Glomerular visceral epithelial cell (primary cell): Measurements from ENCODE around the gene LMNB1.

Experiments used
- DNase-seq: peaks from one replicate; pipeline ENCODE4 v3.0.0-alpha.2; 2016; ENCODE audit errors: extremely low spot score

The LMNB1 gene

GRCh38 chr5:126855266-126855665 lies 78.3 kb downstream of the LMNB1 start:
- no peak for DNase-seq

DNA sequence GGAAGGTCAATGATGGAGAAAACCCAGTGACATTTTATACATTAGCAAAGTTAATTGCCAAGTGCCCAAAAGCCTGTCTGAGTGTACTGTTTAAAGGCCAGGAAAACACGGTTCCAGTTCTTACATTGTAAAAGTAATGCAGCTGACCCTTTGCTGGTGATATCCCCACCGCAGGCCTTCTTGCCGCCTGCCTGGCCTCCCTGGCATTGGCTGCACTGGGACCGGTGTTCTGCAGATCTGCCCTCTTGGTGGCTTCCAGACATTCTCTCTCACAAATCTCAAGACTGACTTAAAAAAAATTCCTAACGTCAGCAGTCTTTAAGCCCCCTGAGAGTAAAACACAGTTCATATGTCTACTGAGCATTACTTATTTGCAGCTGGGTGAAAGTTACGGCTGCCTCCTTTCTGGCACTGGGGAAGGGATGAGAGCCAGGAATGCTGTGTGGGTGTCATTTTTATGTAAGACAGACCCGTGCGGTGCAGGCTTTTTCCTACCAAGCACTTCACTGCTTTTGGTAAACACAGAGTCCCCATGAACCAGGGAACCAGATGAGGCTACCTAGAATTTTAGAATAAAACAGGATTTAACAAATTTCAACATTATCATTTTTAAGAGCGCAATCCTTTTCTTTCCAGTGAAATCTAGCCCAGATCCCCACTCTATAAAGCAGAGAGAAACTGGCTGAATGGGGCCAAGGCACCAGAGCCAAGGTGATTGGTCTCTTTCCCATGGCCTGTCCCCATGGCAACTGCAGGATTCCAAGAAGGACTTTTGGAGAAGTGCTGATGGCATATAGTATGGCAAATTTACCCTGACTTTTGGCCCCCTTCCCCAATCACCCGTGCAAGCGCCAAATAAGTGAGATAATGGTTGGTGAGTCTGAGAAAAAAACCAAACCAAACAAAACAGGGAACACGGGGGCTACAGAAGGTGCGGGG lies 80.8 kb downstream of the LMNB1 start:
- no peak for DNase-seq

GRCh38 chr5:126858441-126858840 lies 81.5 kb downstream of the LMNB1 start:
- DNase-seq: no peak

DNA sequence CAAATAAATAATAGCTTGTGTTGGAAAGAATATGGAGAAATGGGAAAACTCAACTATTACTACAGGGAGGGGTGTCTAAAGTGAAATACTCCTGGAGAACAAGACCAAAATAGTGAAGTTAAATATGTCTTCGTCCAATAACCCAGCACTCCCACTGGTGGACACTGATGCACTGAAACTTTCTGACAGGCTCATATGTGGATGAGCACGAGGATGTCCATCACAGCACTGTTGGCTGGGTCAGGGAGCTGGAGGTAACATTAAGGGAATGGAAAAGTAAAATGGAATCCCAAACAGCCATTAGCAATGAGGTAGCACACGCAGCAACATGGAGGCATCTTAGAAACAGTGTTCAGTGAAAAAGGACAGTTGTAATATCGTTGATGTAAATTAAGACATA lies 86.5 kb downstream of the LMNB1 start:
- no peak for DNase-seq

DNA sequence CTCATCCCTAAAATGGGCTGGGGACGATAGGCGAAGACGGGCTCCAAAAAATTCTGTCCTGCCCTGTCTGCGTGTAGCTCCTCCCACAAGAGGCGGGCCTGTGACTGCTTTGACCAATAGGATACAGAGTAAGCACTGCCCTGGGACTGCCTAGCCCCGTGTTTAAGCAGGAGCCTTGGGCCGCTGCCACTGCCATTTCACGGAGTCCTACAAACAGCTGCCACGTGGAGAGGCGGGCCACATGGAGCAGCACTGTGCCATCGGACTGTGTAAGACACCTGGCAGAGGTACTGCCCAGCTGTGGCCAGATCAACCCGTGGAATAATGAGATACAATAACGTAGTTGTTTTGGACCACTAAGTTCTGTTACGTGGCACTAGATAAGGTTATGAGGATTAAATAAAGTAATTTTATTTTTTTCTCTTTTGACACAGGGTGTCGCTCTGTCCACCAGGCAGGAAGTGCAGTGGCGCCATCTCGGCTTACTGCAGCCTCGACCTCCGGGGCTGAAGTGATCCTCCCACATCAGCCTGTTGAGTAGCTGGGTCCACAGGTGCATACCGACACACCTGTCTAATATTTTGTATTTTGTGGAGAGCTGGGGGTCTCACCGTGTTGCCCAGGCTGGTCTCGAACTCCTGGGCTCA lies 87.2 kb downstream of the LMNB1 start:
- DNase-seq: no peak

GRCh38 chr5:126865299-126865698 lies 88.4 kb downstream of the LMNB1 start:
- DNase-seq: peak; percentile 26

GRCh38 chr5:126866851-126867636 lies 90.1 kb downstream of the LMNB1 start:
- no peak for DNase-seq

DNA sequence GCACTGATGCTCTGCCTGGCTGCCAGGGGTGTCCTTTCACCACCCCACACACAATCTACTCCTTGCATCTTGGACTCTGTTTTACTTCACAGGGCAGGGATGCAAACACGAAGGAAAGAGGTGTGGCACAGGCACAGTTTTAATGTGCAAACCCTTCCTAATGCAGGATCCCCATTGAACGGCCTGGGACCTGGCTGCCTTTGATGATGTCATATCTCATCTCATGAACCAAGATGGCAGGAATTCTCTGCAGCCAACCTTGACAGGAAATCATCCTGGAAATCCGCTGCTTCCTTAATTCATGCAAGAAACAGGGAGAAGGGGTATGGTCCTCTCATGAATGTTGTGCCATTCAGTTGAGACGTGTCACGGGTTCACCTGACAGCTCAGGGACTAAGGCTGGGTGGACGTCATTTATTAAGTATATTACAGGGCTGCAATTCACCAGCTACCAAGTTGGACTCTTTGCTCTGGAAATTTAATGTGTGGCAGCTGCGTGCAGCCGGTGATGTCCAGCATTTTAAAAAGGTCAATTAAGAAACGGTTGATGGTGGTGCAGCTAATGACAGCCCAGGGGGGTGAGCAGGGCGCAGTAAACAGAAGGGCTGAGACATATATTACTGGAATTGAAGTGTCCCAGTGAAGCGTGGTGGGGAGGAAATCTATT lies 91.5 kb downstream of the LMNB1 start:
- DNase-seq: no peak

- DNase-seq: no peak
Measured at GRCh38 chr5:126869005-126869451, 92.1 kb downstream of the LMNB1 start.

DNA sequence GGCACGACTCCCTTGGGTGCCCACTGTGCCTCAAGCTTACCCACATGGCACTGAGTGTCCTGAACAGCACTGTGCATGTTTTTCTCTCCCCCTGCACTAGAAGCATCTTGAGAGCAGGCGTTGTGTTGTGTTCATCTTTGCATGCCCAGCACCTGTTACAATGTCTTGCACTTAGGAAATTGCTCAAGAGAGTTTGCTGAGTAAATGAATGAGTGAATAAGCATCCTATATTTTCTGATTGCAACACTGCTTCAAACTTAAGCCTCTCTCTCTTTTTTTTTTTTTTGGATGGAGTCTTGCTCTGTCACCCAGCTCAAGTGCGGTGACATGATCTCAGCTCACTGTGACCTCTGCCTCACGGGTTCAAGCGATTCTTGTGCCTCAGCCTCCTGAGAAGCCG lies 94.5 kb downstream of the LMNB1 start:
- DNase-seq: no peak

DNA sequence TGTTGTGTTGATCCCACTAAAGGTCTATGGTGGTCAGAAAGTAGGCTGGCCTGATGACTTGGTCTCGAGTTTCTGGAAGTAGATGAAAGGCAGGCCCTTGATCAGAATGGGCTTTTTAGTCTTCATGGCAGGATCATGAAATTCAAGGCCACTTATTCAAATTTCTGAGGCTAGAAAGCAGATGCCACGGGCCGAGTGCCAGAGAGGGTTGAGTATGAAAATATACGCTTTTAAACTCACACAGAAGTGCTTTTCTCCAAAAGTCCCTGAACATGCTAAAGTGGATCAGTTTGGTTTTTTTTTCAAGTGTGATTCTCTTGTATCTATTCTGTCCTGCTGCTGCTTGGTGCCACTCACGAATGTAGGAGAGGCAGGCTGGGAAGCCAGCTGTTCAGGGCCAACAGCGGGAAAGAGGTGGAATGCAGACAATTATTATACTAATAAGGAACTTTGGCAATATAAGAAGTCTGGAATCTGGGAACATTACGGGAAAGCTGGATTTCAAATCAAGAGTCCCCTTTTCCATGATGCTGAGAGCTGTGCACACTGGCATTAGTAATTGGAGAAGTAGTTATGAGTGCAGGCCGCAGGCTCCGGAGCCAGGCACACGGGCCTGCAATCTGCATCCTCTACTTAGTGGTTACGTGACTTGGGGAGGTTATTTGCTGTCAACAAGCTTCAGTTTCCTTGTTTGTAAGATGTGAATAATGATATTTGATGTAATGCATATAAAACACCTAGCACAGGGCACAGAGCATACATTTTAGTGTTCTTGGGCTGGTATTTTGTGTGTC lies 95.8 kb downstream of the LMNB1 start:
- DNase-seq: no peak

DNA sequence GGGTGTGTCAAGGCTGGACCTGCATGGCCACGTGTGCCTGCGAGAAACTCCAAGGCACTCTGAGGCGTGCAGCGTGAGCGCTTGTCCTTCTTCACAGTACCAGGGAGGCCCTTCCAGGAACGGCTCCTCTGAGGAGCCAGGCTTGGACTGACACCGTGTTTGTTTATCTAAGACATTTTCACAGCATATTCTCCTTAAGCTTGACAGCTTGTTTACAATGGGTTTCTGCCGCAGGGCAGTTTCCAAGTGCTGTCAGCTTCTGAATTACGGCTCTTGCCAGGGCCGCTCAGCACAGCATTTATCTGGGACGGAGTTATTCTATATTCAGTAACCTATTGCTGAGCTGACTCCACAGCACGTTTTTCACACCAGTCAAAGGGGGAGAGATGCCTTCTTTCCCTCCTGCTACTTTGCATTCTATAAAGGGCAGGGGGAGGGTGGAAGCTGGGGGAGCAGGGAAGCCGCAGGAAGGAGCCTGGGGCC lies 98.4 kb downstream of the LMNB1 start:
- DNase-seq: no peak

DNA sequence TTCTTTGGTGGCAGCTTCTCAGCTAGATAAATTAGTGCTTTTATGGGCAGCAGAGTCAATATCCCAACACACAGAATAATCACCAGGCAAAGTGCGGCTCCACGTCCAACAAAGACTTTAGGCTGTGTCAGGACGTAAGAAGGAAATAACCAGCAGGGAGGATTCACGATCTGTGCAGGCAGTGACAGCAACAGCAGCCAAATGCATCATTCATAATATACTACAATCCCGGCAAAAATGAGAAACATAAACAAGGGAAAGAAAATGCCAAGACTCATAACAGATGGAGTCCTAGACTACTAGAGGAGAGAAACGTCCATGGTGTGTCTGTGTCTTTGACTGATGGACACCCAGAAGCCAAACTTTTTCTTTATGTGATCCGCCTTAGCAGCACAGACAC lies 100.7 kb downstream of the LMNB1 start:
- DNase-seq: no peak

GRCh38 chr5:126878085-126878484 lies 101.1 kb downstream of the LMNB1 start:
- DNase-seq: no peak

GRCh38 chr5:126878634-126879033 lies 101.7 kb downstream of the LMNB1 start:
- DNase-seq: peak; percentile 35

- no peak for DNase-seq
Measured at GRCh38 chr5:126881821-126882600, 105.1 kb downstream of the LMNB1 start.

- no peak for DNase-seq
Measured at GRCh38 chr5:126883564-126884245, 106.8 kb downstream of the LMNB1 start.

- DNase-seq: peak; percentile 88
Measured at GRCh38 chr5:126884269-126884819, 107.4 kb downstream of the LMNB1 start.
